Measurements from ENCODE around the gene NOCT. TPM values are rescaled to one million over a fixed set of nuclear protein-coding genes. Genes with fewer than 3 reads are reported as not detected.

Gene NOCT
- total and polyA plus RNA-seq, 2 donors (not counting 3 experiments of a cell fraction or from before 2014, with no cell fraction given), result 7.6 to 20.1 TPM

DNA sequence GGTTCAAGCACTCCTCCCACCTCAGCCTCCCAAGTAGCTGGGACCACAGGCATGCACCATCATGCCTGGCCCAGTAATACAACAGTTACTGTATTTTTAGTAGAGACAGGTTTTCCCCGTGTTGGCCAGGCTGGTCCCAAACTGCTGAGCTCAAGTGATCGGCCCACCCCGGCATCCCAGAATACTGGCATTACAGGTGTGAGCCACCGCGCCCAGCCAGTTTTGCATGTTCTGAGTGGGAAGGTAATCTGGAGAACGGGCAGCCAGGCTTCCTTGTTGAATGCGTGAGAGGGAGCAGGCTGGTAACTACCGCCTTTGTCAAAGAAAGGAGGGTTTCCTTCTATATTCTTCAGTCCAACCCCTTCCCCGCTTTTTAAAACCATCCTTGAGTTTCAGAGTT lies 9.1 kb downstream of the NOCT start:
- TF ChIP-seq FOS (IDR thresholded peaks at IDR 0.05; ENCODE audit: borderline replicate concordance, insufficient read depth, low read length) (no peak), MYC (IDR thresholded peaks at IDR 0.05; ENCODE audit: low read depth, low read length) (no peak), MAX (IDR thresholded peaks at IDR 0.05; ENCODE audit: insufficient read depth, insufficient read length) (no peak), GATA2 (IDR thresholded peaks at IDR 0.05; ENCODE audit: insufficient read depth, insufficient read length, low read depth, low read length) (no peak), JUN (IDR thresholded peaks at IDR 0.05; ENCODE audit: borderline replicate concordance, insufficient read depth, insufficient read length, low read depth) (no peak), CTCF (IDR thresholded peaks at IDR 0.05; ENCODE audit: extremely low read depth in 1 of 2, insufficient read depth in 1 of 2, low read depth in 1 of 2, low read length in 2 of 2) (no peak), POLR2A (IDR thresholded peaks at IDR 0.05; ENCODE audit: low read depth, low read length) (no peak), EZH2 (IDR thresholded peaks at IDR 0.05; ENCODE audit: borderline replicate concordance, low read depth, low read length, severe bottlenecking) (no peak), POLR2AphosphoS5 (IDR thresholded peaks at IDR 0.05; ENCODE audit: insufficient read depth, low read depth, low read length) (no peak)
- intact Hi-C loops (cut with micrococcal nuclease), result no loop called here
- DNase-seq (ENCODE audit: low read depth, low spot score) (no peak), FAIRE-seq (no peak)
- Histone ChIP-seq H3K36me3 (ENCODE audit: control insufficient read depth in 2 of 2, extremely low read depth in 1 of 2, insufficient read depth in 2 of 2, low read length in 2 of 2) (no peaks in the 10 kb centered on the region), H3K9me3 (replicated peaks; ENCODE audit: control insufficient read depth, insufficient read depth, low read length) (no peaks in the 10 kb centered on the region), H3K4me1 (ENCODE audit: control insufficient read depth, extremely low read depth, insufficient read depth, low read length) (peaks cover under 1% of the 10 kb centered on the region), H3K9ac (replicated peaks; ENCODE audit: extremely low read depth, insufficient read depth, low read length) (no peak overlapping the region), H3K27ac (ENCODE audit: insufficient read depth, low read depth, low read length) (no peak overlapping the region), H3K9me1 (replicated peaks; ENCODE audit: control insufficient read depth, extremely low read depth, insufficient read depth, low read length) (no peaks in the 10 kb centered on the region), H3K79me2 (ENCODE audit: control insufficient read depth, insufficient read depth, low read length) (peaks cover 87% of the 10 kb centered on the region), H3K27me3 (ENCODE audit: control insufficient read depth in 2 of 2, insufficient read depth in 2 of 2, low read length in 2 of 2) (no peaks in the 10 kb centered on the region), H3K4me2 (ENCODE audit: insufficient read depth, low read length) (no peak overlapping the region), H4K20me1 (replicated peaks; ENCODE audit: control insufficient read depth, extremely low read depth, insufficient read depth, low read length) (no peaks in the 10 kb centered on the region), H2AFZ (ENCODE audit: low read depth, low read length) (no peak overlapping the region), H3K4me3 (replicated peaks in 1 of 3; ENCODE audit: insufficient read depth in 1 of 3, low read depth in 1 of 3, low read length in 3 of 3) (no peak overlapping the region)
- dilution Hi-C loops (cut with MboI; ENCODE audit: extremely low pct_ligation_motif_present, low sequenced_read_pairs), result no loop called here
- ChIA-PET POLR2A (no interaction called here), CTCF (no interaction called here)
- no TSS peak for BruUV-seq (replicated peaks)

Data from endothelial cell of umbilical vein (primary cell).